Liver (tissue), 9 donors: ENCODE data around the gene ATCAY. TPM values are rescaled to one million over a fixed set of nuclear protein-coding genes. Genes with fewer than 3 reads are reported as not detected.

ENCODE experiments used
- DNase-seq: peaks from one replicate; pipeline ENCODE4 v3.0.0-alpha.2; 2017; ENCODE audit warnings: low spot score
- H3K27ac ChIP-seq, 2 donors: one replicate each; pipeline ENCODE4 v1.7.0; 2013; ENCODE audit warnings: inconsistent platforms in 2 of 2, low read length in 2 of 2, control low read depth in 1 of 2, low read depth in 1 of 2, mild to moderate bottlenecking in 1 of 2
- H3K27me3 ChIP-seq, 4 donors: one replicate each; pipeline versions ENCODE4 v1.6.1 to v1.7.0; 2013; ENCODE audit warnings: low read length in 3 of 4, inconsistent platforms in 1 of 4, mild to moderate bottlenecking in 1 of 4, moderate library complexity in 1 of 4; ENCODE audit not compliant: control insufficient read depth in 4 of 4, insufficient read depth in 4 of 4
- H3K36me3 ChIP-seq, 4 donors: one replicate each; pipeline versions ENCODE4 v1.6.1 to v1.7.0; 2013; ENCODE audit warnings: low read length in 3 of 4, mild to moderate bottlenecking in 3 of 4, low read depth in 1 of 4, moderate library complexity in 1 of 4; ENCODE audit not compliant: control insufficient read depth in 4 of 4, insufficient read depth in 3 of 4
- H3K4me1 ChIP-seq, 4 donors: one replicate each; pipeline versions ENCODE4 v1.6.1 to v1.7.0; 2013; ENCODE audit warnings: low read length in 3 of 4, mild to moderate bottlenecking in 3 of 4, moderate library complexity in 1 of 4; ENCODE audit not compliant: control insufficient read depth in 4 of 4, insufficient read depth in 4 of 4
- H3K4me3 ChIP-seq, 3 donors: one replicate each; pipeline versions ENCODE4 v1.6.1 to v1.7.0; 2013; ENCODE audit warnings: low read length in 3 of 3, control low read depth in 1 of 3, low read depth in 1 of 3, mild to moderate bottlenecking in 1 of 3
- H3K9ac ChIP-seq, 2 donors: one replicate each; pipeline ENCODE4 v1.7.0; 2013; ENCODE audit warnings: low read length in 2 of 2, mild to moderate bottlenecking in 2 of 2, moderate library complexity in 2 of 2, control low read depth in 1 of 2, low read depth in 1 of 2
- H3K9me3 ChIP-seq, 4 donors: one replicate each; pipeline versions ENCODE4 v1.6.1 to v1.7.0; 2013; ENCODE audit warnings: low read length in 3 of 4; ENCODE audit not compliant: control insufficient read depth in 4 of 4
- ATF3 ChIP-seq: IDR thresholded peaks from 2 replicates; pipeline ENCODE4 v1.6.1; 2016; ENCODE audit warnings: antibody characterized with exemption
- EGR1 ChIP-seq, 2 donors: IDR thresholded peaks; 2 replicates each; pipeline ENCODE4 v1.6.1; 2016 to 2018; ENCODE audit warnings: antibody characterized with exemption in 2 of 2, low read depth in 2 of 2
- FOXA2 ChIP-seq: IDR thresholded peaks from 2 replicates; pipeline ENCODE4 v1.6.1; 2016; ENCODE audit warnings: antibody characterized with exemption
- GABPA ChIP-seq, 2 donors: IDR thresholded peaks in 1 of 2; conservative IDR thresholded peaks in 1 of 2; 2 replicates each; pipeline ENCODE4 v1.6.1; 2016; ENCODE audit warnings: antibody characterized with exemption in 2 of 2, mild to moderate bottlenecking in 1 of 2, moderate library complexity in 1 of 2
- HNF4A ChIP-seq, 2 donors: conservative IDR thresholded peaks; 2 replicates each; pipeline ENCODE4 v1.6.1; 2016; ENCODE audit warnings: antibody characterized with exemption in 2 of 2, mild to moderate bottlenecking in 2 of 2
- HNF4G ChIP-seq: IDR thresholded peaks from 2 replicates; pipeline ENCODE4 v1.6.1; 2016; ENCODE audit warnings: antibody characterized with exemption
- JUND ChIP-seq, 2 donors: IDR thresholded peaks; 2 replicates each; pipeline ENCODE4 v1.6.1; 2016; ENCODE audit warnings: antibody characterized with exemption in 2 of 2
- MAX ChIP-seq: IDR thresholded peaks from 2 replicates; pipeline ENCODE4 v1.6.1; 2016; ENCODE audit warnings: antibody characterized with exemption
- NR2F2 ChIP-seq: IDR thresholded peaks from 2 replicates; pipeline ENCODE4 v1.6.1; 2016; ENCODE audit warnings: antibody characterized with exemption
- REST ChIP-seq: IDR thresholded peaks from 2 replicates; pipeline ENCODE4 v1.6.1; 2016; ENCODE audit warnings: antibody characterized with exemption, mild to moderate bottlenecking
- RXRA ChIP-seq, 2 donors: IDR thresholded peaks; 2 replicates each; pipeline ENCODE4 v1.6.1; 2017 to 2018; ENCODE audit warnings: antibody characterized with exemption in 2 of 2, mild to moderate bottlenecking in 1 of 2
- SP1 ChIP-seq: IDR thresholded peaks from 2 replicates; pipeline ENCODE4 v1.6.1; 2018; ENCODE audit warnings: antibody characterized with exemption, mild to moderate bottlenecking
- TAF1 ChIP-seq: conservative IDR thresholded peaks from 2 replicates; pipeline ENCODE4 v1.6.1; 2016; ENCODE audit warnings: antibody characterized with exemption, mild to moderate bottlenecking
- YY1 ChIP-seq: IDR thresholded peaks from 2 replicates; pipeline ENCODE4 v1.6.1; 2016; ENCODE audit warnings: antibody characterized with exemption, mild to moderate bottlenecking
- WGBS: extraction: QIAGEN DNeasy Blood & Tissue Kit; methylation state at CpG from one replicate; pipeline ENCODE4 v1.1.7; 2013; 5-methylcytosine and 5-hydroxymethylcytosine counted together
- polyA plus RNA-seq, 2 donors: library from polyadenylated mRNA; stranded (reverse) in 1 of 2; unstranded in 1 of 2; fragments of 200-250 nt in 1 of 2; fragments of >200 nt in 1 of 2; fragmentation: Nextera tagmentation in 1 of 2; extraction: Ambion mirVana in 1 of 2; gene quantifications; one replicate each; pipeline versions ENCODE4 v1.2.1 to v1.2.3, GENCODE V29; 2013 to 2015
- total RNA-seq, 2 donors: library from RNA; depleted of rRNA; stranded (reverse); fragments of >200 nt; gene quantifications; one replicate each; pipeline ENCODE4 v1.2.3, GENCODE V29; 2014
- TF ChIP-seq, protein P1 (sequence below): fragments of 150-350 bp; IDR thresholded peaks from 2 replicates; pipeline ENCODE4 v1.5.1; 2017; ENCODE audit warnings: improper control_type of control experiment, low read depth, low read length; ENCODE audit not compliant: missing input control
- TF ChIP-seq, protein P2 (sequence below): IDR thresholded peaks from 2 replicates; pipeline ENCODE4 v1.6.1; 2016; ENCODE audit warnings: antibody characterized with exemption
- donor health status: healthy.
- donor health status: healthy.
- donor health status: healthy.
- donor health status: healthy.
- donor health status: healthy.

The ATCAY gene
- total and polyA plus RNA-seq, 4 donors: not detected

- no peak overlapping the region for H3K4me3 ChIP-seq
- no peaks in the 10 kb centered on the region for H3K36me3 ChIP-seq
- no peak for TF ChIP-seq FOXA2
- no peak for TF ChIP-seq TAF1
- no peak for TF ChIP-seq JUND (IDR thresholded peaks at IDR 0.05)
- TF ChIP-seq SP1: no peak
- TF ChIP-seq EGR1 (IDR thresholded peaks at IDR 0.05; ENCODE audit: low read depth in 2 of 2): no peak
- TF ChIP-seq, protein P1, sequence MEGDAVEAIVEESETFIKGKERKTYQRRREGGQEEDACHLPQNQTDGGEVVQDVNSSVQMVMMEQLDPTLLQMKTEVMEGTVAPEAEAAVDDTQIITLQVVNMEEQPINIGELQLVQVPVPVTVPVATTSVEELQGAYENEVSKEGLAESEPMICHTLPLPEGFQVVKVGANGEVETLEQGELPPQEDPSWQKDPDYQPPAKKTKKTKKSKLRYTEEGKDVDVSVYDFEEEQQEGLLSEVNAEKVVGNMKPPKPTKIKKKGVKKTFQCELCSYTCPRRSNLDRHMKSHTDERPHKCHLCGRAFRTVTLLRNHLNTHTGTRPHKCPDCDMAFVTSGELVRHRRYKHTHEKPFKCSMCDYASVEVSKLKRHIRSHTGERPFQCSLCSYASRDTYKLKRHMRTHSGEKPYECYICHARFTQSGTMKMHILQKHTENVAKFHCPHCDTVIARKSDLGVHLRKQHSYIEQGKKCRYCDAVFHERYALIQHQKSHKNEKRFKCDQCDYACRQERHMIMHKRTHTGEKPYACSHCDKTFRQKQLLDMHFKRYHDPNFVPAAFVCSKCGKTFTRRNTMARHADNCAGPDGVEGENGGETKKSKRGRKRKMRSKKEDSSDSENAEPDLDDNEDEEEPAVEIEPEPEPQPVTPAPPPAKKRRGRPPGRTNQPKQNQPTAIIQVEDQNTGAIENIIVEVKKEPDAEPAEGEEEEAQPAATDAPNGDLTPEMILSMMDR: no peak
- no peak for TF ChIP-seq REST
- TF ChIP-seq HNF4G: no peak
- TF ChIP-seq YY1: no peak
- no peaks in the 10 kb centered on the region for H3K27me3 ChIP-seq
- H3K4me1 ChIP-seq: no peaks in the 10 kb centered on the region
- no peak for DNase-seq
- H3K27ac ChIP-seq: no peak overlapping the region
- no peaks in the 10 kb centered on the region for H3K9me3 ChIP-seq
- WGBS: 83% methylated on average over 13 of the region's 13 CpGs
- H3K9ac ChIP-seq: no peak overlapping the region
These were observed 41.8 kb upstream of the ATCAY start for GRCh38 chr19:3838661-3839060.

DNA sequence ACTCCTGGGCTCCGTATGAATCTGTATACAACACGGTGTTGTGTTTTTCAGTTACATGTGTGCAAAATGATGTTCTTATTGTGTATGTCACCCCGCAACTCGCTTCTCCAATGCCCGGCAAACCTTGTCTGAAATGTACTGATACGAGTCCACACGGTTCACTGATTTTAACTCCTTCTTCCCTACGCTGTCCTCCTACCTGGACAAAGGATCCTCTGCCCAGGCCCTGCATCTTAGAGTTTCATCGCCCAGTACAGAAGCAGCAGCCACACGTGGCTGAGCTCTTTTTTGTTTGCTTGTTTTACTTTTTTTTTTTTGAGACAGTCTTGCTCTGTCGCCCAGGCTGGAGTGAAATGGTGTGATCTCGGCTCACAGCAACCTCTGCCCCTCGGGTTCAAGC, 40.5 kb upstream of the ATCAY start:
- H3K4me3 ChIP-seq: no peak overlapping the region
- DNase-seq: no peak
- H3K4me1 ChIP-seq: no peaks in the 10 kb centered on the region
- WGBS: 73% methylated on average over 13 of the region's 13 CpGs
- H3K36me3 ChIP-seq: no peaks in the 10 kb centered on the region
- no peak overlapping the region for H3K27ac ChIP-seq
- H3K9ac ChIP-seq: no peak overlapping the region
- TF ChIP-seq HNF4A (conservative IDR thresholded peaks at IDR 0.05) (no peak), ATF3 (no peak), FOXA2 (no peak), MAX (no peak), GABPA (IDR thresholded peaks at IDR 0.05 in 1 of 2, conservative IDR thresholded peaks at IDR 0.05 in 1 of 2) (no peak), YY1 (no peak), NR2F2 (no peak), RXRA (IDR thresholded peaks at IDR 0.05) (no peak), SP1 (no peak)
- TF ChIP-seq, protein P2, sequence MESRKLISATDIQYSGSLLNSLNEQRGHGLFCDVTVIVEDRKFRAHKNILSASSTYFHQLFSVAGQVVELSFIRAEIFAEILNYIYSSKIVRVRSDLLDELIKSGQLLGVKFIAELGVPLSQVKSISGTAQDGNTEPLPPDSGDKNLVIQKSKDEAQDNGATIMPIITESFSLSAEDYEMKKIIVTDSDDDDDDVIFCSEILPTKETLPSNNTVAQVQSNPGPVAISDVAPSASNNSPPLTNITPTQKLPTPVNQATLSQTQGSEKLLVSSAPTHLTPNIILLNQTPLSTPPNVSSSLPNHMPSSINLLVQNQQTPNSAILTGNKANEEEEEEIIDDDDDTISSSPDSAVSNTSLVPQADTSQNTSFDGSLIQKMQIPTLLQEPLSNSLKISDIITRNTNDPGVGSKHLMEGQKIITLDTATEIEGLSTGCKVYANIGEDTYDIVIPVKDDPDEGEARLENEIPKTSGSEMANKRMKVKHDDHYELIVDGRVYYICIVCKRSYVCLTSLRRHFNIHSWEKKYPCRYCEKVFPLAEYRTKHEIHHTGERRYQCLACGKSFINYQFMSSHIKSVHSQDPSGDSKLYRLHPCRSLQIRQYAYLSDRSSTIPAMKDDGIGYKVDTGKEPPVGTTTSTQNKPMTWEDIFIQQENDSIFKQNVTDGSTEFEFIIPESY: no peak
- TF ChIP-seq, protein P1: no peak
- no peaks in the 10 kb centered on the region for H3K27me3 ChIP-seq
- H3K9me3 ChIP-seq: no peaks in the 10 kb centered on the region
